HG02759 (cell line): ENCODE measurements around the gene TBC1D2.

Experiments
- ATAC-seq: cut with Tn5 transposase; IDR thresholded peaks from one replicate; pipeline ENCODE4 v1.9.1; 2021; ENCODE audit warnings: mild to moderate bottlenecking, moderate library complexity; ENCODE audit not compliant: unreplicated experiment

Gene TBC1D2

GRCh38 chr9:98172604-98173003 lies 82.8 kb downstream of the TBC1D2 start:
- ATAC-seq: no peak

DNA sequence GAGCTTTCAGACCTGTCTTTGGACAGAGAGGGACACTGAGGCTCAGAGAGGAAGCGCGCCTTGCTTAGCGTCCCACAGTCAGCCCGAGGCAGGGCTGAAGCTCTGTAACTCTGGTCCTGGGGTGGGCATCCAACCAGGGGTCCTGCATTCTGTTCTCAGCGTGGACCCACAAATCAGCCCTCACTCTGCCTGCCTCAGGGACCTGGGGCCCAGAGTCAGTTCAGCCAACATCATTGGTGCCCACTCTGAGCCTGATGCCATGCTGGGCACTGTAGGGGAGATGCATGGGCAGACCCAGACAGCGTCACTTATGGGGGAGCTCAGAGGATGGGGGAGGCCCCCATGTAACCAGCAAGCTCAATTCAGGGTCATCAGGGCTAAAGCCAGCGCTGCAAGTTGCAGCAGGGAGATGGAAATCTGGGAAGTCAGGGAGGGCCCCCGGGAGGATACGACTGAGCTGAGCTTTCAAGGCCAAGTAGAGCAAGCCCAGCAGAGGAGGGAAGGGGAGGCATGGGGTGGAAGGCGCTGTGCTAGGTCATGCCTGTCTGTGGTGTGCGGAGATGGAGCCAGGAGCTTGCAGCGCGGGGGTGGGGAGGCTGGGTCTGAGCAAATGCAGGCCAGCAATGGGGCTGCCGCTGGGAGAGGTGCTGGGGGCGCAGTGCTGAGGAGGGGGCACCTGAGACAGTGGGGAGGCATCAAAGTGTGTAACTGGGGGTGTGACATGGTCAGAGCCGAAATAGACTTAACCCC lies 84.1 kb downstream of the TBC1D2 start:
- ATAC-seq: no peak

GRCh38 chr9:98168941-98169488 lies 86.4 kb downstream of the TBC1D2 start:
- peak; percentile 99 for ATAC-seq

DNA sequence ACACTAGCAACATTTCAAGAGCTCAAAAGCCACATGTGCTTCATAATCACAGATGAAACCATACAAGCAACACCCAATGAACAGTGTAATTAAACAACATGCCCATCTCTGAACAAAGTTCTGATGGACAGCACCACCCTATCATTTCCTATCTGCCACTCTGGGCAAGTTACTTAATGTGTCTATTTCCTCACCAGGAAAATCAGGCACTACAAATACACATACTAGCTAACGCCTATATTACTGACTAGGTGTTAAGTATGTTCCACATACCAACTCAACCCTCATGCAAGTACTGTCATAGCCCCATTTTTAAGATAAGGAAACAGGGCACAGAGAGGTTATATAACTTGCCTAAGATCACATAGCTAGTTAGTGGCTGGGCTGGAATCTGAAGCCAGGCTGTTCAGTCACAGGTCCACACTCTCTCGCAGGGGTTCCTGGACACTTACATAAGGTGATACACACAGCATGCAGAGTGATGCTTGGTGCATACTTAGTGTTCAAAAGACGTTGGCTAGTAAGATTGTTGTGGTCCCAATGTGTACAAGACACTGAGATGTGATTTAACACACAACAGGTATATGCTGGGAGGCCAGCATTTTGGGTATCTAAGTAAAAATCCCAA lies 87.2 kb downstream of the TBC1D2 start:
- no peak for ATAC-seq

GRCh38 chr9:98164912-98165311 lies 90.5 kb downstream of the TBC1D2 start:
- no peak for ATAC-seq

- ATAC-seq: no peak
Observed at GRCh38 chr9:98162613-98163012, 92.8 kb downstream of the TBC1D2 start.

GRCh38 chr9:98161851-98162250 lies 93.6 kb downstream of the TBC1D2 start:
- ATAC-seq: no peak

GRCh38 chr9:98159790-98160189 lies 95.7 kb downstream of the TBC1D2 start:
- ATAC-seq: no peak

- ATAC-seq: no peak
Observed at GRCh38 chr9:98159301-98159700, 96.1 kb downstream of the TBC1D2 start.

- ATAC-seq: no peak
Observed at GRCh38 chr9:98158071-98158831, 97.2 kb downstream of the TBC1D2 start.

GRCh38 chr9:98157372-98157771 lies 98.1 kb downstream of the TBC1D2 start:
- ATAC-seq: no peak

DNA sequence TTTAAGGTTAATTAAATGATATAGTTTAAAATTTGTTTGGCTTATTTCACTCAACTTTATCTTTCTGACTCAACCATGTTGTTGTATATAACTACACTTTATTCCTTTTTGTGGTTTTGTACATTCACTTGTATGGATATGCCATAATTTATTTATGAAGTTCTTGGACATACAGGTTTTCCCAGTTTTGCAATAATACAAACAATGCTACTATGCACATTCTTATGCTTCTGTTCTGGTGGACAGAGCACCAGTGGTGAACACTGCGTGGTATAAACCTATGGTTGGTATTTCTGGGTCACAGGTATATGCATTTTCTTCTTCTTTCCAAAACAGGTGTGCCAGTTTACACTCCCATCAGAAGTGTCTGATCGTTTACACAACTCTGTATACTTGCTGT lies 100.8 kb downstream of the TBC1D2 start:
- ATAC-seq: no peak

DNA sequence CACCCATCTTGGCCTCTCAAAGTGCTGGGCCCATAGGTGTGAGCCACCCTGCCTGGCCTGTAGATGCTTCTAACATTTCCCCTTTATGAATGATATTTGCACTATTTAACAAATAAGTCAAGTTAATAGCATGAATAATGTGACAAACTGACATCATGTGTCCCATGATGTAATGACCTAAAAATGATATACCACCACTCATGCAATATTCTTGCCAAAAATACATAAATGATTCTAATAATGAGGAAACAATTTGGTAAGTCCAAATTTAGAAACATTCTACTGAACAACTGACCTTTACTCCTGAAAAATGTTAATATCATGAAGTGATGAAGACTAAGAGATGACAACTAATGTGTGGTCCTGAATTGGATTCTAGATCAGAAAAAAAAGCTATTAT lies 102.9 kb downstream of the TBC1D2 start:
- ATAC-seq: no peak

- ATAC-seq: no peak
Observed at GRCh38 chr9:98150721-98151120, 104.7 kb downstream of the TBC1D2 start.

GRCh38 chr9:98150164-98150563 lies 105.3 kb downstream of the TBC1D2 start:
- no peak for ATAC-seq

DNA sequence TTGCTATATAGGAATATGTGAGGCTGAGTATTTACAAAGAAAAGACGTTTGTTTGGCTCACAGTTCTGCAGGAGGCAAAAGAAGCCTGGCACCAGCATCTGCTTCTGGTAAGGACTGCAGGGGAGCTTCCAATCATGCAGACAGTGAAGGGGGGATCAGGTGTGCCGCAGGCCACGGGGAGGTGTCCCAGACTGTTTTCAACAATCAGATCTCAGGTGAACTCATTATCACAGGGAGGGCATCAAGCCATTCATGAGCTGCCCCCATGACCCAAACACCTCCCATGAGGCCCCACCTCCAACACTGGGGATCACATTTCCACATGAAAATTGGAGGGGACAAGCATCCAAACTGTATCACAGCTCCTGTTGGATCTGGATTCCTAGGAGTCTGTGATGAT lies 106.0 kb downstream of the TBC1D2 start:
- ATAC-seq: no peak
